Pons (tissue), 1 donor: Measurements from ENCODE around the gene CATSPERZ.
A peak's percentile ranks its signal among the peaks of the same experiment; 100 is the strongest.

Experiments
- DNase-seq: peaks from one replicate; pipeline ENCODE4 v3.0.0-alpha.2; 2016; ENCODE audit warnings: low spot score

Gene CATSPERZ

DNA sequence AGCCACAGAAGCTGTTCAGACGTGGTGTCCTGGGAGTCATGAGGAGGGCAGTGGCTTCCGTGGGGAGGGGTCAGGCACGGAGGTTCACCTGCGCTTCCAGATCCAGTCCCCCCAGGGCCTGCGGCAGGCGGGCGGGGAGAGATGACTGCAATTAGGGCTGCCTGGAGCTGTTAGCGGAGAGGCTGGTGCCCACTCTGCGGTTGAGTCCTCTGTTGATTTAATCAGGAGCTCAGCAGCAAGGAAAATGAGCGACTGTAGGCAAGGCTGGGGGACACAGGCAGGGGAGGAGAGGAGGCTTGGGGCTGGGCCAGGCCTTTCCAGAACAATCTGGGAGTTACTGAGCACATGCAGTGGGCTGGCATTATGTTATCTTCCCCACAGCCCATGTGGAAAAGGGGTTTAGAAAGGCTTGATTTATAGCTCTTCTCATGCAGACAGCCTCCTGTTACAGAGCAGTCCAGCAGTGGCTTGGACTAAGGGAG lies 35.7 kb upstream of the CATSPERZ start:
- DNase-seq = no peak

DNA sequence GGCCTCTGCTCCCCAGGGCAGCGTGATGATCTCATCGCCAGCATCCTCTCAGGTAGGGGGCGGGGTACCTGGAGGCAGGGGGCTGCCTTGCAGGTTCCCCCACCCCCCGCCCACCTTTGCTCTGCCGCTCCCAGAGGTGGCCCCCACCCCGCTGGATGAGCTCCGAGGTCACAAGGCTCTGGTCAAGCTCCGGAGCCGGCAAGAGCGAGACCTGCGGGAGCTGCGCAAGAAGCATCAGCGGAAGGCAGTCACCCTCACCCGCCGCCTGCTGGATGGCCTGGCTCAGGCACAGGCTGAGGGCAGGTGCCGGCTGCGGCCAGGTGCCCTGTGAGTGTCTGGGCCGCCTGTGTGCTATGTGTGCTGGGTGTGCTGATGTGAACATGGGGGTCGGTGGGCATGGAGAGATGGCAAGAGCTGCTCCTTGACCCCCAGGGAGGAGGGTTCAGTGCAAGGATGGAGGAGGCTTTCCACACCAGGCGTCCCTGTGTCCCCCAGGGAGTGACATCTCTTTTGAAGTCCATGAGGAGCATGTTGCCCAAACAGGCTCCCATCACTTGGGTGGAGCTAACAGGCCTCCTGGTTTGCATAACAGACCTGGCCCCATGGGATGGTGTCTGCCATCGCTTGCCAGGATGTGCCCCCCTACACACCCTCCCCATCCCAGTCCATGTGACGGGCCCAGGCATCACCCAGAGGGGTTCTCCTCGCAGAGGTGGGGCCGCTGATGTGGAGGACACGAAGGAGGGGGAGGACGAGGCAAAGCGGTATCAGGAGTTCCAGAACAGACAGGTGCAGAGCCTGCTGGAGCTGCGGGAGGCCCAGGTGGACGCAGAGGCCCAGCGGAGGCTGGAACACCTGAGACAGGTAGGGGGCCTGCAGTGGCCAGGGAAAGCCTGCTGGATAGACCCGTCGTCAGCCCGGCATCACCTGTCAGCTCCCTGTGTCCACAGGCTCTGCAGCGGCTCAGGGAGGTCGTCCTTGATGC lies 34.7 kb upstream of the CATSPERZ start:
- no peak for DNase-seq

DNA sequence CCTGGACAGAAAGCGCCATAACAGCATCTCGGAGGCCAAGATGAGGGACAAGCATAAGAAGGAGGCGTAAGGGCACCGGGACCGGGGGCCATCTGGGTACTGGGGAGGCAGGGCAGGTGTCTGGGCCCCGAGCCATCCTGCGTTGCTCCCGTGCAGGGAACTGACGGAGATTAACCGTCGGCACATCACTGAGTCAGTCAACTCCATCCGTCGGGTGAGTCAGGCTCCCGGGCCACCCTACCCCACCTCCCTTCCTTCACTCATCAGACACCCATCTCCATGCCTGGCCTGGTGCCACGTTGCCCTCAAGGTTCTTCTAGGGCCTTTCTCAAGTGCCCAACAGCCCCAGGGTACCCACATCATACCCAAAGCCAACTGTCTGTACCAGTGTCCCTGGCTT lies 33.8 kb upstream of the CATSPERZ start:
- no peak for DNase-seq

DNA sequence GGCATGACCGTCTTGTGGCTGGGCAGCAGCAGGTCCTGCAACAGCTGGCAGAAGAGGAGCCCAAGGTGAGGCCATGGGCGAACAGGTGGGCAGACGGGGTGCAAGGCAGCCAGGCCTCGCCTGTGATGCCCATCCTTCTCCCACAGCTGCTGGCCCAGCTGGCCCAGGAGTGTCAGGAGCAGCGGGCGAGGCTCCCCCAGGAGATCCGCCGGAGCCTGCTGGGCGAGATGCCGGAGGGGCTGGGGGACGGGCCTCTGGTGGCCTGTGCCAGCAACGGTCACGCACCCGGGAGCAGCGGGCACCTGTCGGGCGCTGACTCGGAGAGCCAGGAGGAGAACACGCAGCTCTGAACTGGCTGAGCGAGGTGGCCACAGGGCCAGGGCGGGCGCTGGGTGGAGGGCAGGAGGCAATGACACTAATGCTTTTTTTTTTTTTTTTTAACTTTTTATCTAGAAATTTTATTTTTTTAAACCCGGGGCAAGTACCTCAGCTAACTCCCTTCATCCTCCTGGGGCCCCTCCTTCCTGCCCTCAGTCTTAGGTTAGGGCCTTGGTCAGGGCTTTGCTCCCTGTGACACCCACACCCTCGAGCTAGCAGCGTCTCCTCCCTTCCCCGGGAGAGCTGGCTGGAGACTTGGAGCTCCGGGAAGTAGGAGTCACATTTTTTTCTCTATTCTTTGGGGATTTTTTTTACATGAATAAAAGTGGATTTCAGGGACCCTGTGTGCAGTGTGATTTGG lies 32.8 kb upstream of the CATSPERZ start:
- no peak for DNase-seq

DNA sequence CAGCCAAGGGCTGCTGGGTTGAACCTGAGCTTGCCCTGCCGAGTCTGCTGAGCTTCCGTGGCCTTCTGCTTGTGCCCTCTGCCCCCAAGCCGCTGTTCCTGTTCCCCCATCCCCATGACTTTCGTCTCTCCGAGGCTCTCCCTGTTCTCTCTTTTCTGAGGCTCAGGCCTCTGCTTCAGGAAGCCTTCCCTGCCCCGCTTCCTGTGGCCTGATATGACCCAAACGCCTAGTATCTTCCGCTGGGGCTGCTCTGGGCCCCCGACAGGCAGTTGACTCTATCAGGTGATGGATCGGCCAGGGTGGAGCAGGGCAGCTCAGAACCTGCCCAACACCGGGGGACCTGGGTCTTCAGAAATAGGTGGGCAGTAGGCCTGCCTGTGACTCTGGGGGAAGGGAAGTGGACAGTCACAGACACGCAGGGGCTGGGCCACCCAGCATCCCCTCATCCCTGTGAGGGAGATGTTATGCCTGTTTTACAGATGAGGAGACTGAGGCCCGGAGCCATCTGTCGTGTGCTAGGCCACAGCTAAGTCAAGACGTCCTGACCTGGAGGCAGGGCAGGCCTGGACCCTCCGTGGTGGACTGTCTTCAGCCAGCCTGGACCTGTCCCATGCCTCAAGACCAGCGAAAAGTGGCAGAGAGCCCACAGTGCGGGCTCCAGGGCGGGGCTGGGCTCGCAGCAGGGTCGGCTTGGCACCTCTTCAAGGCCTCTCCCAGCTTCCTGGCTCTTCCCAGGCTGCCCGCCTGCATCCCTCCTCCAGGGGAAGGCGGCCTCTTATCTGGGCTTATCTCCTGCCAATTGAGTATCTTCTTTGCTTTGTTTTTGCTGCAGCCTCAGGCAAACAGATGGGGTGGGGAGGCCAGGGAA lies 31.9 kb upstream of the CATSPERZ start:
- DNase-seq = no peak

DNA sequence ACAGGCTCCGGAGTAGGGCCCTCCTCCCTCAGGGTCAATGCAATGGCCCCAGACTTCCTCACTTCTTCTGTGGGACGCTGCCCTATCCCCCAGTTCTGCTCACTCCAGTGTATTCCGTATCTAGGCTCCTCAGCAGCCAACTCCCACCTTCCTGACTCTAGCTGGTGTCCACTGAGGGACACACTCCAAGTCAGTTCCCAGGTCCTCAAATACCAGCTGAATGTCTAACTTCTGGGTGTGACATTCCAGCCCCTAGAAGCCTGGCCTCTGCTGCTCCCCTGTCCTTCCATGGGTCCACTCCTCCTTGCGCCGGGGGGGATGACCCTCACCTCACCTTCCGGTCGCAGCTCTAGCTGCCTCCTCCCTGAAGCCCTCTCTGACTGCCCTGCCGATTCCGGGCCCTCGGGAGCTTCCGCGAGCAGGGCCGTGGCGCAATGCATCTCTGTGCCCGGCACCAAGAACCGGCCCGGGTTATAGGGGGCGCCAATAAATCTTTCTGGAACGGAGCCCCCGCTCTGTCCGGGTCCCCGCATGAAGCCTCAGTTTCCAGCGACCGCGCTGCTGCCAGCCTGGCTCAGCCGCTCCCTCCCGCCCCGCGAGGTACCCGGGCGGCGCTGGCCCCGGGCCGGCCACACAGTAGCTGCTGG lies 31.1 kb upstream of the CATSPERZ start:
- DNase-seq = peak; percentile 25

DNA sequence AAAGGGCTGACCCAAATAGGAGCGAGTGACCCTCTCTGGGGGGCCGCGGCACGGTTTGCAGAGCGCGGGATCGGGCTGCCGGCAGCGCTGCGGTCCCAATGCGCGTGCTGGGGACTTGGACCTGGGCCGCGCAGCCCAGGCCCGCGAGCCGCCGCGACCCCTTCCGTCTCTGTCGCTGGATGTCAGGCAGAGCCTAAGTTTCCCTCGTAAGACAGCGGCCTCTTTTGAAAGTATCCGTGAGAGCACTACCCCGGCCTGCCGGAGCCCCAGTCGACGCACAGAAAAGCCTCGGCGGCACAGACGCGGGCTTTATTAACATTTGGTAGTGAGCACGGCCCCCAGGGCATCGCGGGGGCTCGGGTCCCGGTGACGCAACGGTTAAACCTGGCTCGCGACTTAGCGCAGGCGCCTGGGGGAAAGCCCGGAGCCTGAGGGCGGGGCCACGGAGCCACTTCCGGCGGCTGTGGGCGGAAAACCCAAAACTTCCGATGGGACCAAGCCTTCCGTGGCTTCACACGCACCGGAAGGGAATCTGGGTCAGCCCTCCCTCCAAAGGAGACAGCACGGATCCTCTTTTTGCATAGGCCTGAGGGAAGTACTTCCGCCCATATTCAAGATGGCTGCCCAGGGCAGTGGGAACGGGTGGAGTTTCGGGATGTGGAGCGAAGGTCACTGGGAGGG lies 30.5 kb upstream of the CATSPERZ start:
- peak; percentile 100 for DNase-seq

DNA sequence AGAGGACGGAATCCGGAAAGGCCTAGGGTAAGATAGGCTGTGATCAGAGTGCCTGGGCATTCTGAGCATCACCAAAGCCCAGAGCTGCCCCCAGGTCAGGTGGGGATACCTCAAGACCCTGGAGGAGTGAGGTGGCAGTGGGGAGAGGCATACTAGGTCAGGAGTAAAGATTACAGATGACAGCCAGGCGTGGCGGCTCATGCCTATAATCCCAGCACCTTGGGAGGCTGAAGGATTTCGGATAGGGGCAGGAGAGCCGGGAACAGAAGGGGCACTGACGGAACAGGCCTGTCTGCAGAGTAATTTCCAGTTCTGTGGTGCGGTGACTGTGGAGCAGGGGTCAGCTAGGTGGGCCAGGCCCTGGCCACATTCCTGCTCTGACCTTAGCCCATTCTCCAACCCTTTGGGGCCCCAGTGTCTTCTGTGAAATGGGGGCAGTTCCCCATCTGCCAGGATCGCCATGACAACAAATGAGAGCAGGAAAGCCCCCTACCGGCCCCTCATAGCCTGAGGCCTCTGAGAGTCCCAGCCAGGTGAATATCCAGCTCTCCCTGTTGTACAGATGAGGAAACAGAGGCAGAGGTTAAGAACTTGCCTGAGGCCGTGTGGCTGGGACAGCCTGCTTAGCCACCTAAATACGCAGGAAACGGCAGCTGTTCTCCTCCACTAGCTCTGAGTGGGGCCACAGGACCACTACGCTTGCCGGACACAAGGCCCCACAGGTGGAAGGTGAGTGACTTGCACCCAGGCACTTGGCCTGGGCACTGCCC lies 24.9 kb upstream of the CATSPERZ start:
- DNase-seq = no peak

DNA sequence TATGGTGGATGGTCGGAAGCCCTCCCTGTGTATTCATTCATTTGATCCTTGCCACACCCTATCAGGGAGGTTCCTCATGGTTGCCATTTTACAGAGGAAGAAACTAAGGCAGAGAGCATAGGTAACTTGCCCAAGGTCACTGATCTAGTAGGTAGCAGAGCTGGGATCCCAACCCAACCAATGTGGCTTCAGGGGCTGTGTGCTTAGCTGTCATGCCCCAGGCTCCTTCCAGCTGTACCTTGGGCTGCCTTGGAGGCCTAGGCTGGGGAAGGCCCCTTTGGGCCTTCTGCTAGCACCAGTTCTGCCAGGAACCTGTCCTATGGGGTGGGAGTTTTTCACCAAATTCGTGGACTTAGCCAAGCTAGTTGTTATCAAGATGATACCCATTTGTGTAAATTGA lies 24.3 kb upstream of the CATSPERZ start:
- no peak for DNase-seq

DNA sequence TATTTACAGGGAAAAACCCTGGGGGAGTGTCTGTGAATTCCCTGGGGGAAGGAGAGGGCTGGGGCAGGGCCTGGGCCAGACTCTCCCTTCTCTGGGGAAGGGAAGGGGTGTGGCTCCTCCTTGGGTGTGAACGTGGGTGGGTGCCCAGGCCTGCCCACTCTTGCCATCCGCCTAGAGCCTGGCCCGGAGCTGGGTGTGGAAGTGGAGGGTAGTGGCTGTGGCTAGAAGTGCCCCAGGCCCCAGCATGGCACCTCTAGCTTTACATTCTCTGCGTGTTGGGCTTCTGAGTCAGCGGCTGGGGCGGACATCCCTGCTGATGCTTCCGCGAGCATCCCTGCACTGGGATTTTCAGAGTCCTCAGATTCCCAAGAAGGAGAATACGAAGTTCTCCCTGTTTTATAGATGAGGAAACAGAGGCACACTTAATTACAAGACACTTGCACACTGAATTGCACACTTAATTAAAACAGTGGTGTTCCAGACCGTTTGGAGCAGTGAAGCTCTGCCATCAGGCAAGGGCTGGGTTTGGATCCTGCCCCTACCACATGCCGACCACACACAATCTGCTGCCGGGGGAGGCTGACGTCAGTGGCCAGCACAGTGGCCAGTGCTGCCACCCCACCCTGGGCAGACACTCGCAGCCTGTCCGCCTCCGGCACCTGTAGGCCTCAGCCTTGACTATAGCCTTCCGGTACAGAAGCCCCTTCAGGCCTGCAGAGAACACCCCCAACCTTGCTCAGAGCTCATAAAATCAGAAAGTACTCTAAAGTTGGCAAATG lies 23.3 kb upstream of the CATSPERZ start:
- DNase-seq = no peak

DNA sequence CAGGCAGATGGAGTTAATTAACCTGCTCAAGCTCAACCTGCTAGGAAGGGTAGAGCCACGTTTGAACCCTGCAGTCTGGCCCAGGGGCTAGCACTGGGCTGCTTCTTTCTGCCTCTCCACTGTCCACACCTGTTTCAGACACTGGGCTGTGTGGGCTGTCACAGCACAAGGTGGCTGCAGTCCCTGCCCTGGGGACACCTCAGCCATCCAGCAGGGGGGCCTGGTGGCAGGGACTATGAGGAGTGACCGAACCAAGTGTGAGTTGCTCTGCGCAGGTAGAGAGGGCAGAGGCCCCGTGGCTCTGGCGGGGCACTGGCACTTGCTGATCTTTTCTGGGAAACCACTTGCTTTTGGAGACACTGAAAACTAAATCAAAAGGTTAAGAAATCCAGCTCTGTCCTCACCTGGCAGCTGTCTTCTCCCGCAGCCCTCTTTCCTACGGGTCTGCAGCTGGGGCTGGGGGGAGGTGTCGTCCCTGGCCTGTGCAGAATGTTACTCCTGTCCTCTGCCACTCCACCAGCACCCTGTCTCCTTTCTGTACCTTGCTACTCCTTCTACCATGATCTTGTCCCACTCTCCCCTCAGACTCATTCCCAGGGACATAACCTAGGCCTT lies 21.5 kb upstream of the CATSPERZ start:
- DNase-seq = no peak

DNA sequence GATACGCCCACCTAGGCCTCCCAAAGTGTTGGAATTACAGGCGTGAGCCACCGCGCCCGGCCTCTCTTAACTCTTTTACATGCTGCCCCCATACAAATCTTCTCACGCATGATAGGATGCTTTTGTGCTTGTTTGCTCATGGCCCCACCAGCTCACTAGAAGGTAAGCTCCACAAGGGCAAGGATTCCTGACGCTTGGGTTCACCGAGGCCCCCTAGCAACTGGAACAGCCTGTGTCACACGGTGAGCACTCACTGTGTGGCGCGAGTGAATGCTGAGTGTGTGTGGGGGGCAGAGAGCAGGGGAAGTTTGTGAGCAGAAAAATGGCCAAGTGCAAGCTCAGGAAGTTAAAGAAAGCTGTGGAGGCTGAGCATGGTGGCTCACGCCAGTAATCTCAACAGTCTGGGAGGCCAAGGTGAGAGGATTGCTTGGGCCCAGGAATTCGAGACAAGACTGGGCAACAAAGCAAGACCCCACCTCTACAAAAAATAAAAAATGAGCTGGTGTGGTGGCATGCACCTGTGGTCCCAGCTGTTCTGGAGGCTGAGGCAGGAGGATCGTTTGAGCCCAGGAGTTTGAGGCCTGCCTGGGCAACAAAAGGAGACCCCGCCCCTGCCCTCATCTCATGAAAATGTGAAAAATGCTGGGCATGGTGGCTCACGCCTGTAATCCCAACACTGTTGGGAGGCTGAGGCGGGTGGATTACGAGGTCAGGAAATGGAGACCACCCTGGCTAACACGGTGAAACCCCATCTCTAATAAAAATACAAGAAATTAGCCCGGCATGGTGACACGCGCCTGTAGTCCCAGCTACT lies 18.0 kb upstream of the CATSPERZ start:
- DNase-seq = no peak

DNA sequence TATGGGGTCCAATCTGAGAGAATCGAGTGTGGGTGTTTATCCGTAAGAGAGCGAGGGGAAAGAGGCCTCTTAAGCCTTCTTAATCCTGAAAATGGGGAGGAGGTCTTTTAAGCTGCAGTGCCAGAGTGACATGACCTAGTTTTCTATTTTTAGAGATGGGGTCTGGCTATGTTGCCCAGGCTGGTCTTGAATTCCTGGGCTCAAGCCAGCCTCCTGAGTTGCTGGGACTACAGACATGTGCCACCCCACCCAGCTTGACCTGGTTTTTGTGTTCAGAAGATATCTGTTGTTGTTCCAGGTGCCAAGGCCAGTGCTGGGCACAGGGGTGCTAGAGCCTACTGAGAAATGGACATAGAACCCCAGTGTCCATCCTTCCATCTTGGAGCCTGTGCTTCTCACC lies 17.1 kb upstream of the CATSPERZ start:
- no peak for DNase-seq

DNA sequence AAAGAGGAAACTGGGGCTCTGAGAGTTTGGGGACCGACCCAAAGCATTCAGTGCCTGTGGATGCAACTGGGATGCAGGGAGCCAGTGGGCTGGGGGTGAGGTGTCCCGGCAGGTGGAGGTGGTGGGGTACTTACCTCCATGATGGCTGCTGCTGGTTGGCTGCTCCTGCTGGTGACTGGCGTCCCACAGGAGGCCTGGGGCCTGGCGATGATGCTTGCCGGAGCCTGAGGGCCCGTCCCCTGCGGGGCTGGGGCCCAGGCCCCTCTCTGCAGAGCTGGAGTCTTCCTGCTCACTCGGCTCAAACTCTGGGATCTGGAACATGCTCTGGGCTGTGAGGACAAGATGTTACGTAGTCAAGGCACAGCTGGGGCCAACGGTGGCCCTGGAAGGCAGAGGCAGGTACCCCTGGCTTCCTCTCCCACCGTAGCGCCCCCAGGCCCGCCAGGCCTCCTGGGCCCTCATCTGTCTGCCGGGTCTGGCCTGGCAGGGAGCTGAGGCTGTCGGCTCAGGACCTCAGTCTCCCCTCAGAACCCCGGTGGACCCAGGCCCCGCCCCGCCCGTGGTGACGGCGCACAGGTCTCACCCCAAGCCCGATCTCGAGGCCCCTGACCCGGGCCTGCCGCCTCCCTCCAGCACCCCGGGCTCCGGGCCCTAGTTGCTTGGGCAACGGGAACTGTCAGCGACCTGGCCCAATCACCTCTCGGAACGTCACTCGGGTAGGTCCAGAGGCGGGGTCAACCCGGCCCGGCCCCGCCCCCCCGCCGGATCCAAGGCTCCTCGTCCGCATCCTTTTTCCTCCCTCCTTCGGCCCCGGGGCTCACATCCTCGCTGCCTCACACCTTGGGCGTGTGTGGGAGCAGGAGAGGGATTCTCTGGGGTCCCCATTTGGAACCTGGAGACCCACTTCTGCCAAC lies 15.9 kb upstream of the CATSPERZ start, which contains the start of gene BAD:
Gene BAD (minus strand): TSS at position 618 of the 914 bp plus-strand sequence. CDS start 297 bp downstream, at position 321.
- DNase-seq = peak; percentile 96

DNA sequence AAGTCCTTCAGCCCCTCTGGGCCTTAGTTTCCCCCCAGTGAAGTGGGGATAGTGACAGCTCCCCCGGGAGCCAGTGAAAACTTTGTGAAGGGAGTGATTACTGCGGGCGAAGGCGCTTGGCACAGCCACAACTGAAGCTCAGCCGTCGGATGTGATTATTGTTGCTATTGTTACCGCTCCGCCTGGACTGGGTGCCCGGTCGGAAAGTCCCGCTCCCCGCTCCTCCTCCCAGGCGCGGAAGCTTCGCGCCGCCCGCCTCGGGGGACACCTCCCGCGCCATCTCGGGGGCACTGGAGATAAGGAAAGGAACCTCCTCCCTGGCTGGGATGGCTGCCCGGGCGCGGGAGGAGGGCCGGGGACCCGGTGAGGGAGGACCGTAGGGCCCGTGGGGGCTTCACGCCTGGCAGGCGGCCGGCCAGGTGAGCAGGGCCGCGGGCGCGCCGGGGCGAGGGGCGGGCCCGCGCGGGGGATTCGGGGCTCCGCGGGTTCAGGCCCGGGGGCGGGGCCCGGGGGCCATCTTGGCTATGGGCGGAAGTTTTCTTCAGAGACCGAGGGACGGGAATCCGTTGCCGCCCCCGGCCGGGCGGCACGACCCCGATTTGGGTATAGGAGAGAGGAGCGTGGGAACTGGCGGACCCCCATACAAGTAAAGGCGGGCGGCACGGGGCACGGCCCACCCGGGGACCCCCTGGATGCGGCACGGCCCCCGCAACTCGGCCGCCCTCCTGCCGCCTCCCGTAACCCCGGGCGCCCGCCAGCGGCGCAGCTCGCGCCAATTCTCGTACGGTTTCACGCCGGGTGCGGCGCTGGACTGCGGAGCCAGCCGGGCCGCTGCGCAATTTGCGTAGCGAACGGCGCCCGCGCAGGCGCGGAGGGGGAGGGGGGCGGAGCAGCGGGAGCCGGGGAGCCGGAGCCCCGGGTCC lies 14.9 kb upstream of the CATSPERZ start, which contains the start of gene GPR137:
Gene GPR137 (plus strand): TSS at position 887 of the 923 bp plus-strand sequence. CDS start 677 bp downstream, outside the sequence.
- peak; percentile 77 for DNase-seq
